Subcutaneous abdominal adipose tissue (tissue), 5 donors: Measurements from ENCODE around the gene MLLT1.

Experiments used
- H3K27ac ChIP-seq: one replicate; pipeline ENCODE4 v1.7.0; 2013; ENCODE audit warnings: low read depth, mild to moderate bottlenecking, inconsistent platforms, low read length, moderate library complexity
- H3K27me3 ChIP-seq, 5 donors: one replicate each; pipeline ENCODE4 v1.7.0; 2013; ENCODE audit warnings: low read length in 5 of 5, inconsistent platforms in 1 of 5; ENCODE audit not compliant: control insufficient read depth in 5 of 5, insufficient read depth in 4 of 5
- H3K36me3 ChIP-seq, 5 donors: one replicate each; pipeline ENCODE4 v1.7.0; 2013; ENCODE audit warnings: low read length in 5 of 5; ENCODE audit not compliant: control insufficient read depth in 5 of 5, insufficient read depth in 5 of 5
- H3K4me1 ChIP-seq, 5 donors: one replicate each; pipeline ENCODE4 v1.7.0; 2013; ENCODE audit warnings: low read length in 5 of 5, mild to moderate bottlenecking in 3 of 5, moderate library complexity in 1 of 5; ENCODE audit not compliant: control insufficient read depth in 5 of 5, insufficient read depth in 5 of 5
- H3K4me3 ChIP-seq, 5 donors: one replicate each; pipeline ENCODE4 v1.7.0; 2013; ENCODE audit warnings: low read length in 5 of 5, low read depth in 1 of 5
- H3K9ac ChIP-seq, 5 donors: one replicate each; pipeline ENCODE4 v1.7.0; 2013; ENCODE audit warnings: low read length in 5 of 5, mild to moderate bottlenecking in 4 of 5, moderate library complexity in 3 of 5
- H3K9me3 ChIP-seq, 5 donors: one replicate each; pipeline ENCODE4 v1.7.0; 2013; ENCODE audit warnings: low read length in 5 of 5; ENCODE audit not compliant: control insufficient read depth in 5 of 5
- donor health status: healthy.
- donor health status: healthy.
- donor health status: healthy.
- donor health status: healthy.
- donor health status: healthy.

Gene MLLT1

DNA sequence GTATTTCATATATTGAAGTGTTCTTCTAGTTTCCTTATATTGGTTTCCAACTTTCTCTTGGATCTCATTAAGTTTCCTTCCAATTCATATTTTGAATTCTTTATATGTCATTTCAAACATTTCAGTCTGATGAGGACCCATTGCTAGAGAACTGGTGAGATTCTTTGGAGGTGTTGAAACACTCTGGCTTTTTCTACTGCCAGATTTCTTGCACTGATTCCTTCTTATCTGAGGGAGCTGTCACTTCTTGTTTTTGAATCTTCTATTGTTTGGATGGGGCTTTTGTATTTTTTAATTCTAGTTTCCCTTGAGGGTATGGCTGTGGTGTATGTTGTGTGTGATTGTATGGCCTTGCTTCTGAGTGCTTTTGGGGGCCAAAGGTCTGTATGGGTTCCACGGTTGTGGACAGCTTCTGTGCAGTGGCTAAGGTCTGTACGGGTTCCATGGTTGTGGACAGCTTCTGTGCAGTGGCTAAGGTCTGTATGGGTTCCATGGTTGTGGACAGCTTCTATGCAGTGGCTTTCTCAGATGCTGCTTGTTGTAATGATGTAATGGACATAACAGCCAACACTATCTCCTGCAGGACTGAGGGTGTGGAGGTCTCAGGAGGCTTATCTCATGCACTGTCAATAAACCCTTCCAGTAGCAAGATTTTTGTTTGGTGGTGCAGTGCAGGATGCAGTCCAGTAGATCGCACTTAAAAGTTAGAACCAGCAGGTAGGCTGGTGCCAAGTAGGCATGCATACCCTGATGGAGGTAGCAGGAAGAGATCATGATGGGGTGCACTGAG is 107.5 kb downstream of the MLLT1 start:
- Histone ChIP-seq H3K9me3 (no peaks in the 10 kb centered on the region), H3K9ac (no peak overlapping the region), H3K27me3 (peaks cover 0 to 8% (median 0%) of the 10 kb centered on the region in 5 donors), H3K4me1 (no peaks in the 10 kb centered on the region), H3K27ac (no peak overlapping the region), H3K36me3 (no peaks in the 10 kb centered on the region), H3K4me3 (no peak overlapping the region)

DNA sequence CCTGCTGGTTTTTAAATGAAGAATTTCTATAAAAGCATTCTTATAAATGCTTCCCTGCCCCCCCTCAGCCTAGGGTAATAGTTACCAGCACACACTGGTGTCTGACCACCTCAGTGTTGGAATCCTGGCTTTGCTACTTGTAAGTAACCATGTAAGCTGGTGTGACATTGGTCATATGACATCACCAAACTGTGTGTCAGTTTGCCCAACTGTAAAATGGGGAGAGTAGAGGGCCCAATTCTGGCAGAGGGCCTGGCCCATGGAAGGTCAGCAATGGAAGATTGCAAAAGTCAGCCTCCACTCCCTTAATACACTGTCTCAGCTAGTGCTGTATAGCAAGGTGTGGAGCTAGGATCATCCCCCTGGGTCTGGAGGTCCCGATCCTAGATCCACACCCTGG is 112.7 kb downstream of the MLLT1 start:
- Histone ChIP-seq H3K4me1 (no peaks in the 10 kb centered on the region), H3K27me3 (no peaks in the 10 kb centered on the region), H3K9me3 (no peaks in the 10 kb centered on the region), H3K36me3 (no peaks in the 10 kb centered on the region), H3K9ac (no peak overlapping the region), H3K27ac (no peak overlapping the region), H3K4me3 (no peak overlapping the region)

DNA sequence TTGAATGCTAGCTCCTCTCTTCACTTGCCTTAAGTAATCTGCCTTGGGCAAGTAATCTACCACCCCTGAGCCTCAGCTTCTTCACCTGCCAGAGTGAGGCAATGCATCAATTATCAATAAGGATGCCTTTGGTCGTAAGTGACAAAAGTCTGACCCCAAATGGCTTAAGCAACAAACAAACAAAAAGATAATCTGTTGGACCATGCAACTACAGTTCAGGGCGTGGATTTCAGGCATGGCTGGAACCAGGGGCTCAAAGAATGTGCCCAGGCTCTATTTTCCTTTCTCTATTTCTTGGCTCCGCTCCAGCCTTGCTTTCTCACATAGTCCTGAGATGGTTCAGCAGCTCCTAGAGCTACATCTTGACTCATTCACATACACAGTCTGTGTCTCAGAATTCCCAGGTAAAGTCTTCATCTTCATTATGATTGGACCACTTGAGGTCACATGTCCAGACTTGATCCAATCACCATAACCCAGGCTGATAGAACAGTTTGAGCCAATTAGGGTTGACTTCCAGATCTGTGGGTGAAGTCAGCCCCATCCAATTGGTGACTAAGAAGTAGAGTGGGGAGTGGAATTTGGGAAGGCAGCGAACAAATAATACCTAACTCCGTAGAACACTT is 114.8 kb downstream of the MLLT1 start:
- no peak overlapping the region for H3K27ac ChIP-seq
- no peak overlapping the region for H3K4me3 ChIP-seq
- no peak overlapping the region for H3K9ac ChIP-seq
- H3K27me3 ChIP-seq, result no peaks in the 10 kb centered on the region
- peaks cover 0 to 4% (median 0%) of the 10 kb centered on the region in 5 donors for H3K4me1 ChIP-seq
- no peaks in the 10 kb centered on the region for H3K9me3 ChIP-seq
- no peaks in the 10 kb centered on the region for H3K36me3 ChIP-seq

DNA sequence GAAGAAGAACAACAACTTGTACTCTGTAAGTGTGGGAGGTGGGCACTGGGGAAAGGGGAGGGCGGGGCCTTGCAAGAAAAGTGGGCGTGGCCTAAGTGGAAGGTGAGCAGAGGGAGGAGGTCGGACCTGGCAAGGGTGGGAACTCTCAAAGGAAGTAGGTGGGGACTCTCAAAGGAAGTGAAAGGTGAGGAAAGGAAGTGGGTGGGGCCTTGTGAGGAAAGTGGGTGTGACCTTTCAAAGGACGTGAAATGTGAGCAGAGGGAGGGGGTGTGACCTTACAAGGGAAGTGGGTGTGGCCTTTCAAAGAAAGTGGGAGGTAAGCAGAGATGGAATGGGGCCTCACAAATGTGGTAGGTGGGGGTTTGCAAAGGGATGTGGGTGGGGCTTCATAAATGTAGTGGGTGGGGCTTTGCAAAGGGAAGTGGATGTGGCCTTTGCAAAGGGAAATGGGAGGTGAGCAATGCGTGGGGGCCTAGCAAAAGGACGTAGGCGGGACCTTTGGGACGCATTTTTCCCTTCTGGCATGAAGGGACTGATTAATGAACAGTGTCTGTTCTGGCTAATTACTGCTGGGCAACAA is 118.4 kb downstream of the MLLT1 start:
- Histone ChIP-seq H3K4me3 (no peak overlapping the region), H3K9ac (no peak overlapping the region), H3K9me3 (peaks cover 0 to 5% (median 2%) of the 10 kb centered on the region in 5 donors), H3K27ac (no peak overlapping the region), H3K36me3 (no peaks in the 10 kb centered on the region), H3K27me3 (no peaks in the 10 kb centered on the region), H3K4me1 (peaks cover 0 to 4% (median 0%) of the 10 kb centered on the region in 5 donors)
